Psoas muscle (tissue), 8 donors: ENCODE measurements around the gene BRMS1L. TPM values are rescaled to one million over a fixed set of nuclear protein-coding genes. Genes with fewer than 3 reads are reported as not detected.

Experiments used
- ATAC-seq, 4 donors: fragments of 200-7000 bp; cut with Tn5 transposase; one replicate each; pipeline ENCODE4 v1.9.1; 2020; ENCODE audit warnings: moderate library complexity in 3 of 4, mild to moderate bottlenecking in 2 of 4
- DNase-seq, 2 donors: peaks; one replicate each; pipeline ENCODE4 v3.0.0-alpha.2; 2020
- H3K27ac ChIP-seq: fragments of 200-600 bp; one replicate; pipeline ENCODE4 v1.8.0; 2022
- H3K27me3 ChIP-seq, 3 donors: fragments of 200-600 bp in 1 of 3; one replicate each; pipeline versions ENCODE4 v1.6.1 to v1.8.0; 2013 to 2022; ENCODE audit warnings: low read length in 2 of 3, mild to moderate bottlenecking in 2 of 3, moderate library complexity in 1 of 3; ENCODE audit not compliant: insufficient read depth in 3 of 3
- H3K36me3 ChIP-seq, 2 donors: fragments of 200-600 bp in 1 of 2; one replicate each; pipeline versions ENCODE4 v1.6.1 to v1.8.0; 2013 to 2022; ENCODE audit warnings: low read depth in 1 of 2, mild to moderate bottlenecking in 1 of 2, moderate library complexity in 1 of 2; ENCODE audit not compliant: insufficient read depth in 1 of 2
- H3K4me1 ChIP-seq: fragments of 200-600 bp; one replicate; pipeline ENCODE4 v1.8.0; 2022
- H3K4me3 ChIP-seq: fragments of 200-600 bp; one replicate; pipeline ENCODE4 v1.8.0; 2022; ENCODE audit warnings: mild to moderate bottlenecking
- H3K9me3 ChIP-seq: fragments of 200-600 bp; one replicate; pipeline ENCODE4 v1.8.0; 2022
- CTCF ChIP-seq: fragments of 200-600 bp; IDR thresholded peaks from one replicate; pipeline ENCODE4 v1.8.0; 2022; ENCODE audit warnings: antibody characterized with exemption
- WGBS, 3 donors: extraction: QIAGEN DNeasy Blood & Tissue Kit; methylation state at CpG; one replicate each; pipeline versions ENCODE4 v1.1.6 to v1.1.7; 2013; 5-methylcytosine and 5-hydroxymethylcytosine counted together
- intact Hi-C, 2 donors: fragments of 100-400 bp; cut with DNase I; formaldehyde crosslinking; loops; one replicate each; pipeline versions ENCODE4 v1.11.0 to v1.14.2; 2022
- polyA plus RNA-seq, 3 donors: library from polyadenylated mRNA; stranded (reverse); fragments of 200-250 nt; gene quantifications; one replicate each; pipeline ENCODE4 v1.2.3, GENCODE V29; 2013
- total RNA-seq, 4 donors: library from RNA; stranded (reverse); fragmentation: NEBNext Ultra II Directional in 2 of 4; extraction: Animal tissue kit (Norgen Biotek cat#: 25700) in 2 of 4; gene quantifications; one replicate each; pipeline versions ENCODE4 v1.2.1 to v1.2.4, GENCODE V29; 2021 to 2023
- donor health status: healthy with polysubstance abuse.
- donor health status: DM: no; HTN: no; CAD: no; lungs with moderate emphysema.
- donor health status: Bipolar disorder and iron deficiency.
- donor health status: healthy.
- donor health status: DM: yes; HTN: yes; CAD: no.
- donor health status: DM: no; HTN: no; CAD: no.
- donor health status: DM: no; HTN: no; CAD: no.
- donor health status: DM: yes; HTN: yes; CAD: no.

Gene BRMS1L
- total and polyA plus RNA-seq, 7 donors: 5.3 to 15.9 (median 9.5) TPM

- no peaks in the 10 kb centered on the region for H3K9me3 ChIP-seq
- TF ChIP-seq CTCF: no peak
- H3K27ac ChIP-seq: no peak overlapping the region
- WGBS, 3 donors: 85 to 96% (median 92%) methylated on average over 2 of the region's 2 CpGs
- H3K4me3 ChIP-seq: no peak overlapping the region
- peaks cover 0 to 7% of the 10 kb centered on the region in 2 donors for H3K36me3 ChIP-seq
- intact Hi-C loops: loop anchor here in 1 of 2 donors (10.0 kb wide), 1 partner anchor 674 kb away; no protein-coding TSS in a partner anchor
- H3K4me1 ChIP-seq: peaks cover 10% of the 10 kb centered on the region
- no peaks in the 10 kb centered on the region for H3K27me3 ChIP-seq
- DNase-seq: no peak
- ATAC-seq: no peak
These were observed 55.1 kb downstream of the BRMS1L start for GRCh38 chr14:35881280-35881679.

DNA sequence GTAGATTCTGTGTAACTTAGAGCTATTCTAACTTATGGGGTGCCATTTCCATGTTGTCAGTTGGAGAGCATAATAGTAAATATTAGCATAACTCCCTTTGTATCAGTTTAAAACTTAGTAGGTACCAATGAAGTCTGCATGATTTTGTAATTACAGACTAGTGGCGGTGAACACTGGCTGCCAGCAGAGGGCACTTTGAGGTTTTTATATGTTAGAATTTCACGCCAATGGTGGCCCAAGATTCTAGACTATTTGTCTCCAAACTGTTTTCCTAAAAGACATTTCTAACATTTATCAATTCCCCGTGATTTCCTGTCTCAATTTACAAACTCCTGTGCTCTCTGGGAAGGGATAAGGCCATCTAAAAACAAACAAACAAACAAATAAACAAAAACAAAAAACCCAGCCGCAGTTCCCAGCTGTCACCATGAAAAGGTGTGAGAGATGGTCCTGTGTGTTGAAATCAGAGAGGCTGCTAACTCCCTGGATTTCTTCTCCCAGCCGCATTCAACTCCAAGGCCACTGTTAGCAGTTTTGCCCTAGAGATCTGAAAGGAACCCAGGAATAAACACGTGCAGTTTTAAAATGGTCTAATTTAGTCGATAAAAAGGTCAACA is 57.6 kb downstream of the BRMS1L start:
- TF ChIP-seq CTCF: peak; percentile 41
- intact Hi-C loops: loop anchor here in 1 of 2 donors (10.0 kb wide), 1 partner anchor 671 kb away; no protein-coding TSS in a partner anchor
- Histone ChIP-seq H3K36me3 (no peaks in the 10 kb centered on the region), H3K27ac (no peak overlapping the region), H3K4me3 (no peak overlapping the region), H3K9me3 (no peaks in the 10 kb centered on the region), H3K4me1 (peaks cover 4% of the 10 kb centered on the region), H3K27me3 (no peaks in the 10 kb centered on the region)
- DNase-seq: no peak
- no peak for ATAC-seq
- WGBS, 3 donors: 46 to 54% (median 52%) methylated on average over 7 of the region's 7 CpGs

- Histone ChIP-seq H3K4me3 (no peak overlapping the region), H3K27ac (no peak overlapping the region), H3K36me3 (no peaks in the 10 kb centered on the region), H3K27me3 (no peaks in the 10 kb centered on the region), H3K9me3 (peaks cover 8% of the 10 kb centered on the region), H3K4me1 (no peaks in the 10 kb centered on the region)
- TF ChIP-seq CTCF: no peak
- no peak for DNase-seq
- intact Hi-C loops: no loop called here
- no peak for ATAC-seq
These were observed 64.2 kb downstream of the BRMS1L start for GRCh38 chr14:35890308-35890707.

DNA sequence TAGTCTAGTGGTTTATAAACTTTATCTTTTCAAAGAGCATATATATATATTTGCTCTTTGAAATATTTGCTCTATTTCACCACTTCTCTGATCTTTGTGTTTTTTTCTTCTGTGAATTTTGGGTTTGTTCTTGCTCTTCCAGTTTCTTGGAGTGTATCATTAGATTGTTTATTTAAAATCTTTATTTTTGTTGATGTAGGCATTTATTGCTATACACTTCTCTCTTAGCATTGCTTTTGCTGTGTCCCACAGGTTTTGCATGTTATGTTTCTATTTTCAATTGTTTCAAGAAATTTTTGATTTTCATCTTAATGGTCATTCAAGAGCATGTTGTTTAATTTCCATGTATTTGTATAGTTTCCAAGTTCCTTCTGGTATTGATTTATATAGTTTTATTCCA is 69.1 kb downstream of the BRMS1L start:
- no peaks in the 10 kb centered on the region for H3K4me1 ChIP-seq
- peaks cover 8% of the 10 kb centered on the region for H3K9me3 ChIP-seq
- ATAC-seq (no peak), DNase-seq (no peak)
- H3K4me3 ChIP-seq: no peak overlapping the region
- no peak for TF ChIP-seq CTCF
- H3K27ac ChIP-seq: no peak overlapping the region
- no peaks in the 10 kb centered on the region for H3K36me3 ChIP-seq
- H3K27me3 ChIP-seq: no peaks in the 10 kb centered on the region
- intact Hi-C loops: no loop called here

- no peak overlapping the region for H3K27ac ChIP-seq
- H3K9me3 ChIP-seq: peaks cover 8% of the 10 kb centered on the region
- no peak for DNase-seq
- H3K4me3 ChIP-seq: no peak overlapping the region
- WGBS, 3 donors: 50 to 63% (median 52%) methylated on average over 4 of the region's 4 CpGs
- ATAC-seq: no peak
- intact Hi-C loops: no loop called here
- no peaks in the 10 kb centered on the region for H3K36me3 ChIP-seq
- H3K27me3 ChIP-seq: no peaks in the 10 kb centered on the region
- TF ChIP-seq CTCF: no peak
- no peaks in the 10 kb centered on the region for H3K4me1 ChIP-seq
These were observed 71.5 kb downstream of the BRMS1L start for GRCh38 chr14:35897616-35898111.
